Heart left ventricle (tissue), 13 donors: ENCODE data around the gene NFASC.

ENCODE experiments used
- POLR2A ChIP-seq, 2 donors: fragments of 450-650 bp; IDR thresholded peaks; one replicate each; pipeline ENCODE4 v1.6.1; 2017; ENCODE audit warnings: antibody characterized with exemption in 2 of 2, mild to moderate bottlenecking in 2 of 2, moderate library complexity in 2 of 2
- TF ChIP-seq, protein P1 (sequence below), 12 donors: fragments of 200-600 bp; sonication (generic) in 4 of 12; IDR thresholded peaks; one replicate each; pipeline versions ENCODE4 v1.5.0 to v1.8.0; 2018 to 2022; ENCODE audit warnings: antibody characterized with exemption in 12 of 12, mild to moderate bottlenecking in 5 of 12
- donor health status: ischemic (EF 13 %, LVEDD 7.1; RV severe dilation, severe dysfunction).
- donor health status: DM: no; HTN: yes; CAD: no.
- donor health status: DM: no; HTN: no; CAD: no.
- donor health status: ischemic (EF 25% LVEDD 6.9; RV normal size, moderate dysfunction).
- donor health status: ischemic (EF 25% LVEDD 5.7; RV mildly dilated, moderate dysfunction).
- donor health status: ischemic (EF 35%, LVEDD 5.7; RV mildly dilated, moderate dysfunction).
- donor health status: nonischemic (EF 11% LVEDD 7.7; RV severe dilation, severe dysfunction).
- donor health status: DM: yes; HTN: yes; CAD: no.
- donor health status: PGD.
- donor health status: ischemic (EF 29% LVEDD 5.4; RV normal size, mild dysfunction).
- donor health status: nonischemic (EF 23%, LVEDD 6.1; RV moderate dilation, normal function).

DNA sequence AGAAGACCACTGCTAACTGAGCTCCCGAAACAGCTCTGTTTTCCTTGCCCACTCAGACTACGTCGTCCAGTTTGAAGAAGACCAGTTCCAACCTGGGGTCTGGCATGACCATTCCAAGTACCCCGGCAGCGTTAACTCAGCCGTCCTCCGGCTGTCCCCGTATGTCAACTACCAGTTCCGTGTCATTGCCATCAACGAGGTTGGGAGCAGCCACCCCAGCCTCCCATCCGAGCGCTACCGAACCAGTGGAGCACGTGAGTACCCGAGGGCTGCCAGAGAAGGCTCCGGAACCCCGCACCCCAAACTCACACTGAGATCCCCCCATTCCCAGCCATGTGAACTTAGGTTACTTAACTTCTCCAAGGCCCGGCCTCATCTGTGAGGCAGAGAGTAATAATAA lies 108.6 kb downstream of the NFASC start:
- TF ChIP-seq, protein P1, sequence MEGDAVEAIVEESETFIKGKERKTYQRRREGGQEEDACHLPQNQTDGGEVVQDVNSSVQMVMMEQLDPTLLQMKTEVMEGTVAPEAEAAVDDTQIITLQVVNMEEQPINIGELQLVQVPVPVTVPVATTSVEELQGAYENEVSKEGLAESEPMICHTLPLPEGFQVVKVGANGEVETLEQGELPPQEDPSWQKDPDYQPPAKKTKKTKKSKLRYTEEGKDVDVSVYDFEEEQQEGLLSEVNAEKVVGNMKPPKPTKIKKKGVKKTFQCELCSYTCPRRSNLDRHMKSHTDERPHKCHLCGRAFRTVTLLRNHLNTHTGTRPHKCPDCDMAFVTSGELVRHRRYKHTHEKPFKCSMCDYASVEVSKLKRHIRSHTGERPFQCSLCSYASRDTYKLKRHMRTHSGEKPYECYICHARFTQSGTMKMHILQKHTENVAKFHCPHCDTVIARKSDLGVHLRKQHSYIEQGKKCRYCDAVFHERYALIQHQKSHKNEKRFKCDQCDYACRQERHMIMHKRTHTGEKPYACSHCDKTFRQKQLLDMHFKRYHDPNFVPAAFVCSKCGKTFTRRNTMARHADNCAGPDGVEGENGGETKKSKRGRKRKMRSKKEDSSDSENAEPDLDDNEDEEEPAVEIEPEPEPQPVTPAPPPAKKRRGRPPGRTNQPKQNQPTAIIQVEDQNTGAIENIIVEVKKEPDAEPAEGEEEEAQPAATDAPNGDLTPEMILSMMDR (IDR thresholded peaks at IDR 0.05), result no peak
- TF ChIP-seq POLR2A (IDR thresholded peaks at IDR 0.05), result no peak
